Thymus (tissue), 11 donors: ENCODE results near the gene DTNA. TPM values are rescaled to one million over a fixed set of nuclear protein-coding genes. Genes with fewer than 3 reads are reported as not detected.
"Not testable (repeated sequence)": the region's sequence is repeated elsewhere in the genome, so short reads cannot be mapped to it uniquely, and the experiment has no call there.

Source experiments
- DNase-seq, 9 donors: peaks; one replicate each; pipeline ENCODE4 v3.0.0-alpha.2; 2013; ENCODE audit warnings: low spot score in 9 of 9, low read depth in 6 of 9, missing footprints in 1 of 9
- H3K27ac ChIP-seq, 2 donors: one replicate each; pipeline ENCODE4 v1.5.1; 2013; ENCODE audit warnings: control low read depth in 1 of 2, low read depth in 1 of 2, low read length in 1 of 2, mild to moderate bottlenecking in 1 of 2, moderate library complexity in 1 of 2
- H3K27me3 ChIP-seq, 2 donors: one replicate each; pipeline ENCODE4 v1.5.1; 2013; ENCODE audit warnings: low read length in 1 of 2; ENCODE audit not compliant: control insufficient read depth in 2 of 2, insufficient read depth in 1 of 2
- H3K36me3 ChIP-seq, 2 donors: one replicate each; pipeline ENCODE4 v1.5.1; 2013; ENCODE audit warnings: low read length in 1 of 2, mild to moderate bottlenecking in 1 of 2, moderate library complexity in 1 of 2; ENCODE audit not compliant: control insufficient read depth in 2 of 2, insufficient read depth in 2 of 2
- H3K4me1 ChIP-seq, 2 donors: one replicate each; pipeline ENCODE4 v1.5.1; 2013; ENCODE audit warnings: low read length in 2 of 2; ENCODE audit not compliant: control insufficient read depth in 2 of 2, insufficient read depth in 2 of 2
- H3K4me3 ChIP-seq, 2 donors: one replicate each; pipeline ENCODE4 v1.5.1; 2013; ENCODE audit warnings: low read length in 2 of 2, control low read depth in 1 of 2, mild to moderate bottlenecking in 1 of 2
- H3K9me3 ChIP-seq, 2 donors: one replicate each; pipeline ENCODE4 v1.5.1; 2013; ENCODE audit warnings: low read length in 1 of 2, mild to moderate bottlenecking in 1 of 2; ENCODE audit not compliant: control insufficient read depth in 2 of 2, insufficient read depth in 1 of 2
- WGBS: extraction: QIAGEN DNeasy Blood & Tissue Kit; methylation state at CpG from one replicate; pipeline ENCODE4 v1.1.7; 2013; 5-methylcytosine and 5-hydroxymethylcytosine counted together
- polyA plus RNA-seq: library from polyadenylated mRNA; stranded (reverse); fragments of 200-250 nt; gene quantifications from one replicate; pipeline ENCODE4 v1.2.3, GENCODE V29; 2013
- total RNA-seq: library from RNA; stranded (reverse); fragments of 120-200 nt; gene quantifications from one replicate; pipeline ENCODE4 v1.2.4, GENCODE V29; 2013
- donor health status: healthy.

Gene DTNA
- total and polyA plus RNA-seq, 2 donors, result 1.7 to 2.9 TPM

DNA sequence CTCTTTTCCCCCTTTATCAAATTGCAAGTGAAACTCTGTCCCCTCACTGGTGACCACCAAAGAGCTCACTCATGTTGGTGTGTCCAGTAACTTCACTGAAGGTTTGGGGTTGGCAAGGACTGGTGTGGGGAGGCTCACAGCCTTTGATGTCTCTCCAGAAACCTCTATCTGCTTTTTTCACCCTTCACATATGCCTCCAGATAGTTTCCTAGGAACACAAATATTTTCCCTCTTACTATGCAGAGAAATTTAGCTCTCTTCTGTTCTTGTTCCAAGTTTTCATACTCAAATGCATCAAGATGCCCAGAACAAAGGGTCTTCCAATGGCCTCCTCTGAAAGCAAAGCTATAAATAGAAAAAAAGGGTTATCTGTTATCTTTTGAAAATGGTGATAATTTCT, 20.7 kb downstream of the DTNA start:
- H3K27ac ChIP-seq, result no peak overlapping the region
- H3K27me3 ChIP-seq, result no peaks in the 10 kb centered on the region
- no peak overlapping the region for H3K4me3 ChIP-seq
- no peak for DNase-seq
- no peaks in the 10 kb centered on the region for H3K4me1 ChIP-seq
- H3K9me3 ChIP-seq, result no peaks in the 10 kb centered on the region
- no peaks in the 10 kb centered on the region for H3K36me3 ChIP-seq

DNA sequence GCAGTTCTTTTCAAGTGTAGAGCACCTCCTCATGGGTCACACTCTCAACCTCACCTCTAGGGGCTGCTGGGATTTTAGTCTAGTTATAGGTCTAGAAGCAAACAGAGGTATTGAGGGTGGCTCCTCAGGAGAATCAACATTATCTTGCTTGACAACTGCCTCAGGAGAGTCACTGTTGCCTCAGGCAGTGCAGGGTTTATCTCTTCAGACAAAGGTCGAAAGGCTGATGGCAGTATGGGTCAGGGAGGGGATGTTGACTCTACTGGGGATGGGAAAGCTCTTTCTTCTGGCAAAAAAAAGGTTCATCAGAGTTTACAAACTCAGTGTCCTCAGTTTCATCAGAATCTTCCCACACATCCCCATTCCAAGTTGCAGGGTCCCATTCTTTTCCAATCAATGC, 24.0 kb downstream of the DTNA start:
- Histone ChIP-seq H3K27me3 (no peaks in the 10 kb centered on the region), H3K27ac (no peak overlapping the region), H3K9me3 (no peaks in the 10 kb centered on the region), H3K36me3 (no peaks in the 10 kb centered on the region), H3K4me3 (no peak overlapping the region), H3K4me1 (no peaks in the 10 kb centered on the region)
- DNase-seq, result no peak
- WGBS, result 98% methylated on average over 1 of the region's 1 CpG

DNA sequence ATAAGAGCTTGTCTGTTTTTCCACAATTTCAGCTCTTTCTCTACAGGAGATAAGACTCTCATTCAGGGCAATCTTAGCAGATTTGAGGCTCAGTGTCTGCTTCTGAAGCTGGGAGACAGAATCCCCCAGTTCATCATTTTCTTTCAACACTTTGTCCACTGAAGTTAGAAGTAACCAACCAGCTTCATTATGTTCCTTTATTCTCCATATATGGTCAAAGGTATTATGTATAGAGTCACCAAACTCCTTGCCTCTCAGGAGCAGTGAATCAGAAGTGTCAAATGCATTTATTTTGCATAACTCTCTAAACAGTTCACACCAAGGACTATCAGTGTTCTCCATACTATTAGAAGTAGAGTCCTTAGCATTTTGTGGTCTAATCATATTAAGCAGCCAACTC, 24.4 kb downstream of the DTNA start:
- not testable (repeated sequence) for DNase-seq, H3K9me3 ChIP-seq, H3K4me3 ChIP-seq, H3K36me3 ChIP-seq, H3K27me3 ChIP-seq, H3K27ac ChIP-seq, H3K4me1 ChIP-seq

DNA sequence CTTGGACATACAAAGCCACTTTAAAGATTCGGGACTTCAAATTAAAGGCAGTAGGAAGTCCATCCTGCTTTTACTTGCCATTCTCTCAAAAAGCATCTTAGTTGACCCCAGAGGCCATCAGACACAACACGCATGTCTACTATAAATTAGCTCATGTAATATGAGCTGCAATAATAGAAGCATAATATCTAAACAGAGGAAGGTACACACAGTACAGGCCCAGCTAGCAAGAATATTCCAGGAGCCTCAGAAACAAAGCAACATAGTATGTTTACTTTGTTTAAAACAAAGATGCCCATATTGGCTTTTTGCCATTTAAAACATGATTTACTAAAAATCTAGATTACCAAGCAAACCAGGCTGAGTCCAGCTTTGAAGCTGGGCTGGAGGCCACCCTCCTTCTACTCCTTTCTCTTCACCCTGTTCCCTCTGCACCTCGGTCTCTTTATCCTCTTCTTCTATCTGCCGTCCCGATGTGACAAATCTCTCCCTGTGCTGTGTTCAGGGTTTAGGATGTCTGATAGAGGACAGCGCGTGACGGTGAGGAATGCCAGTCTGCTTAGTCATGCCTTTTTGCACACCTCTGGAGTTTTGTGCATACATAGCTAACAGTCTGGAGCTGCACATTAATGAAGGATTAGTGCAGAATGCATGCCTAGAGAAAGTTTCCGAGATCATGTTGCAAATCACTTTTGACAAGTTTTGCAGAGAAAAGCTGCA, 28.2 kb downstream of the DTNA start:
- H3K4me1 ChIP-seq, result no peaks in the 10 kb centered on the region
- WGBS, result 93% methylated on average over 9 of the region's 9 CpGs
- no peaks in the 10 kb centered on the region for H3K9me3 ChIP-seq
- no peaks in the 10 kb centered on the region for H3K36me3 ChIP-seq
- H3K27me3 ChIP-seq, result no peaks in the 10 kb centered on the region
- no peak overlapping the region for H3K4me3 ChIP-seq
- H3K27ac ChIP-seq, result no peak overlapping the region
- no peak for DNase-seq

DNA sequence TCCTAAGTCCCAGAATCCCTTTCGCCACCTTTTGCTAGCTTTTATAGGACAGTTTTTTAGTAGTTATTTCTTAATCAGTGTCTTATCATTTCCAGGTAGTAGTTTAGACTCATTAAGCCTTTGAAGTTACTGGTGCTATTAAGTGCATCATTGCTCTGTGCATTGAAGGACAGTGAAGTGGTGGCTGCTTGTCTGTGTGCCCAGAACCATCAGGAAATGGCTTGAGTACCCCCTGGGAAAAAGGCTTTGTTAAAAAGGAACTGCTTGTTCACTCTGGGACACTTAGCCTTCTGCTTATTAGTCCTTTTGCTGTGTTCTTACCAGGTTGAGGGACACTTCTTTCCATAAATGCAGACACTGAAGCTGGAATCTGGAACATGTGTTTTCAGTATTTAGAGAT, 30.0 kb downstream of the DTNA start:
- 99% methylated on average over 1 of the region's 1 CpG for WGBS
- Histone ChIP-seq H3K27me3 (no peaks in the 10 kb centered on the region), H3K27ac (no peak overlapping the region), H3K9me3 (no peaks in the 10 kb centered on the region), H3K4me1 (no peaks in the 10 kb centered on the region), H3K4me3 (no peak overlapping the region), H3K36me3 (no peaks in the 10 kb centered on the region)
- no peak for DNase-seq

DNA sequence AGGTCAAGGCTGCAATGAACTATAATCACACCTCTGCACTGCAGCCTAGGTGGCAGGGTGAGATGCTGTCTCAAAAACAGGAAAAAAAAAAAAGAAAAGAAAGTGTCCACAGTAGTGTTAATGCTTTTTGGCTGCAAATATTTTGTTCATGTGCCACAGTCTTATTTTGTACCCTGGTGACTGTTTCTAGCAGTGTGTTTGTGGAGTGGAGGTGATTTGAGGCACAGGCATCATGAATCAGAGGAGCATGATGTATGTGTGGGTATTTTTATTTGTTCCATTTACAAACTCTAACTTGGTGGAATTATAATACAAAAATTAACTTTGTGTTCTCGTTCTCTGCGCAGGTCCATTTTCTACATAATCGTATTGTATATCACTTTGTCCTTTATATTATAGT, 30.6 kb downstream of the DTNA start:
- Histone ChIP-seq H3K36me3 (no peaks in the 10 kb centered on the region), H3K27me3 (no peaks in the 10 kb centered on the region), H3K9me3 (no peaks in the 10 kb centered on the region), H3K27ac (no peak overlapping the region), H3K4me1 (no peaks in the 10 kb centered on the region), H3K4me3 (no peak overlapping the region)
- no peak for DNase-seq
- whole genome bisulfite sequencing, result 83% methylated on average over 3 of the region's 3 CpGs

DNA sequence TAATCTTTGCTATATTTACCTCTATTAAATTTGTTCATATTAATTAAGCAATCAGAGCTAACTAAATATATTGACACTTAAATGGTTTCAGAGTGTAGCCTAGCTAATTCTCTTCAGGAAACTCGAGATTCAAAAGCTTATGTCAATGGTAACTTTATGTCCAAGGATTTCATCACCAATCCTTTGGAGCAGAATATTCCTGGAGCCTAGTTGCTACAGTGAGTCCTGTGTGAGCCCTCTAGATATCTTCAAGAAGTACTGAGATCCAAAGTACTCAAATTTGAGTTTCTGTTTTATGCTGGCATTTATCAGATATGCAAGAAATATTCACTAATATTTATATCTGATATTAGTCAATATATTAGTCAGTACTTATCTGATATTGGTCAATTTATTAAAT, 31.3 kb downstream of the DTNA start:
- no peak for DNase-seq
- Histone ChIP-seq H3K4me1 (no peaks in the 10 kb centered on the region), H3K4me3 (no peak overlapping the region), H3K27me3 (no peaks in the 10 kb centered on the region), H3K9me3 (no peaks in the 10 kb centered on the region), H3K27ac (no peak overlapping the region), H3K36me3 (no peaks in the 10 kb centered on the region)
- WGBS, result 81% methylated on average over 1 of the region's 1 CpG

DNA sequence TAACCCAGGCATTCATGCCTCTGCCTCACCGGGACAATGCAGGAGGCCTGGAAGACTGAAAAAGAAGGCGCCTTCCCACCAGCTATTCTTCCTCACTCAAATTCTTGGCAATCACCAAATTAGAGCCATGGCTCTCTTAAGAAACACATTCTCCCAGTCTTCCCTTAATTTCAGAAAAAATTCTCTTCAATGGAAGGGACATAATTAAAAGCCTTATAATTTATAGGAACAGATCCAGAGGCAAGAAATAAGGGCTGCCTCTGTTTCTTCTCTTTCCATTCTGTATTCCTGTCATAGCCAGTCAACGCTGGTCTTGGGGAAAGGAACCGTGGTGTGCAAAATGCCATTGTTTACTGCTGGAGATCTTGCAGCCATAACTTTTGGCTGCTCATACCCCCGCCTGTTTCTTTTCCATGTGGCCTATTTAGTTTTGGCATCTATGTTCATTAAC, 32.8 kb downstream of the DTNA start:
- H3K9me3 ChIP-seq, result no peaks in the 10 kb centered on the region
- H3K27me3 ChIP-seq, result no peaks in the 10 kb centered on the region
- H3K36me3 ChIP-seq, result no peaks in the 10 kb centered on the region
- no peak for DNase-seq
- no peaks in the 10 kb centered on the region for H3K4me1 ChIP-seq
- 97% methylated on average over 5 of the region's 5 CpGs for WGBS
- no peak overlapping the region for H3K27ac ChIP-seq
- H3K4me3 ChIP-seq, result no peak overlapping the region

DNA sequence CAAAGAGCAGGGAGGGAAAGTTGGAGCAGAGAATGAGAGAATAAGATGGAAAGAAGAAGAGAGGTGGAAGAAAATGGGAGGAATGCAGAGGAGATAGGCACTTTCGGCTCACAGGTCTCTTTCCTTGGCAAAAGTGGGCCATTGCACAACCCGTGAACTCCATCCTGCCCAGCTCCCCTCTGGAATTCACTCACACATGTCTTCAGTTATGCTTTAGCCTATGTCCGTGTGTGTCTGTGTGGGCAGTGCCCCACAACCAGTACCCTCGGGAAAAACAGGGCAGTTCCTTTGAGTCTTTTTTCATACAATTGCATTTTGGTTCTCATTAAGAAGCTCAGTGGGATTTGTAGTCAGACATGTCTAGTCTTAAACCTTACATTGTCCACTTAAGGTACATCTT, 34.5 kb downstream of the DTNA start:
- Histone ChIP-seq H3K4me3 (no peak overlapping the region), H3K27me3 (no peaks in the 10 kb centered on the region), H3K4me1 (no peaks in the 10 kb centered on the region), H3K36me3 (no peaks in the 10 kb centered on the region), H3K9me3 (no peaks in the 10 kb centered on the region), H3K27ac (no peak overlapping the region)
- DNase-seq, result no peak
- WGBS, result 98% methylated on average over 4 of the region's 4 CpGs

DNA sequence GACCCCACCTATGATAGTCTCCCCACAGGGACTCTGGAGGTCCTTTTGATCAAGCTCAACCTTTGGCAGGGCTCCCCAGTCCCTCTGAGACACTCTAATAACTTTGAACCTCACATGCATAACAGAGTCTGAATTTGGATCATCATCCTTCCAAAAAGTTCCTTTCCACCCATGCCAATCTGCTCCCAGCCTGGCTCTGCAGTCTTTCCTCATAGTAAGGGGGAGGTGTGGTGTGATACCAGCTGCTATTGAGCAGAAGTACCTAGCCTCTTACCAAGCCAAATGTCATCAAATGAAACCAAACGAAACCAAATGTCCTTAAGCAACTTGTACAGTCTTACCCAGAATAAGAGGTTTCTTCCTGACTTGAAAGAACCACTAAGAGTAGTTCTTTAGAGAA, 36.5 kb downstream of the DTNA start:
- H3K27ac ChIP-seq, result no peak overlapping the region
- no peaks in the 10 kb centered on the region for H3K36me3 ChIP-seq
- no peaks in the 10 kb centered on the region for H3K4me1 ChIP-seq
- no peaks in the 10 kb centered on the region for H3K9me3 ChIP-seq
- WGBS, result 91% methylated on average over 1 of the region's 1 CpG
- DNase-seq, result no peak
- H3K4me3 ChIP-seq, result no peak overlapping the region
- H3K27me3 ChIP-seq, result no peaks in the 10 kb centered on the region
